ENCODE results near the gene TRA2A. TPM values are rescaled to one million over a fixed set of nuclear protein-coding genes. Genes with fewer than 3 reads are reported as not detected.
"Not testable (repeated sequence)": the region's sequence is repeated elsewhere in the genome, so short reads cannot be mapped to it uniquely, and the experiment has no call there.

Gene TRA2A
- total and polyA plus RNA-seq, 4 donors: 36.3 to 98.7 (median 65.7) TPM

GRCh38 chr7:23524473-23524872 is 7.3 kb downstream of the TRA2A start:
- DNase-seq (no peak), ATAC-seq (ENCODE audit: low FRiP score) (no peak)
- WGBS, 2 donors: 97 to 99% methylated on average over 7 of the region's 7 CpGs
- H3K27me3 ChIP-seq (ENCODE audit: control insufficient read depth in 1 of 2, insufficient read depth in 2 of 2, low read length in 1 of 2): no peaks in the 10 kb centered on the region
- no peaks in the 10 kb centered on the region for H3K9me3 ChIP-seq (ENCODE audit: control insufficient read depth, low read length)
- intact Hi-C loops (cut with DNase I): no loop called here
- no peak overlapping the region for H3K27ac ChIP-seq (ENCODE audit: low read depth in 1 of 2, low read length in 2 of 2)
- peaks cover 0 to 1% of the 10 kb centered on the region in 2 donors for H3K36me3 ChIP-seq (ENCODE audit: control insufficient read depth in 1 of 2, insufficient read depth in 2 of 2, low read length in 1 of 2)
- no peak overlapping the region for H3K4me3 ChIP-seq (ENCODE audit: low read length in 2 of 2)
- H3K4me1 ChIP-seq (ENCODE audit: control insufficient read depth in 1 of 2, insufficient read depth in 2 of 2, low read length in 2 of 2): peaks cover 0 to 4% of the 10 kb centered on the region in 2 donors

- H3K4me1 ChIP-seq (ENCODE audit: control insufficient read depth in 1 of 2, insufficient read depth in 2 of 2, low read length in 2 of 2): peaks cover 0 to 4% of the 10 kb centered on the region in 2 donors
- intact Hi-C loops (cut with DNase I): no loop called here
- no peak overlapping the region for H3K4me3 ChIP-seq (ENCODE audit: low read length in 2 of 2)
- no peak for DNase-seq
- no peak for ATAC-seq (ENCODE audit: low FRiP score)
- H3K36me3 ChIP-seq (ENCODE audit: control insufficient read depth in 1 of 2, insufficient read depth in 2 of 2, low read length in 1 of 2): peaks cover 0 to 1% of the 10 kb centered on the region in 2 donors
- H3K27me3 ChIP-seq (ENCODE audit: control insufficient read depth in 1 of 2, insufficient read depth in 2 of 2, low read length in 1 of 2): no peaks in the 10 kb centered on the region
- WGBS, 2 donors: 62 to 72% methylated on average over 2 of the region's 2 CpGs
- H3K27ac ChIP-seq (ENCODE audit: low read depth in 1 of 2, low read length in 2 of 2): no peak overlapping the region
- H3K9me3 ChIP-seq (ENCODE audit: control insufficient read depth, low read length): no peaks in the 10 kb centered on the region
Observed at GRCh38 chr7:23523486-23524075, 8.2 kb downstream of the TRA2A start.

- Histone ChIP-seq H3K4me3 (ENCODE audit: low read length in 2 of 2) (no peak overlapping the region), H3K4me1 (ENCODE audit: control insufficient read depth in 1 of 2, insufficient read depth in 2 of 2, low read length in 2 of 2) (peaks cover 0 to 4% of the 10 kb centered on the region in 2 donors), H3K9me3 (ENCODE audit: control insufficient read depth, low read length) (no peaks in the 10 kb centered on the region), H3K27me3 (ENCODE audit: control insufficient read depth in 1 of 2, insufficient read depth in 2 of 2, low read length in 1 of 2) (no peaks in the 10 kb centered on the region), H3K27ac (ENCODE audit: low read depth in 1 of 2, low read length in 2 of 2) (no peak overlapping the region), H3K36me3 (ENCODE audit: control insufficient read depth in 1 of 2, insufficient read depth in 2 of 2, low read length in 1 of 2) (peaks cover 1 to 2% of the 10 kb centered on the region in 2 donors)
- intact Hi-C loops (cut with DNase I): no loop called here
- no peak for DNase-seq
- no peak for ATAC-seq (ENCODE audit: low FRiP score)
- 92% methylated on average over 7 of the region's 7 CpGs for WGBS, 2 donors
Observed at GRCh38 chr7:23520582-23520981, 11.2 kb downstream of the TRA2A start.

- DNase-seq (no peak), ATAC-seq (ENCODE audit: low FRiP score) (no peak)
- H3K27ac ChIP-seq (ENCODE audit: low read depth in 1 of 2, low read length in 2 of 2): no peak overlapping the region
- H3K9me3 ChIP-seq (ENCODE audit: control insufficient read depth, low read length): no peaks in the 10 kb centered on the region
- no peaks in the 10 kb centered on the region for H3K27me3 ChIP-seq (ENCODE audit: control insufficient read depth in 1 of 2, insufficient read depth in 2 of 2, low read length in 1 of 2)
- WGBS, 2 donors: 94% methylated on average over 2 of the region's 2 CpGs
- H3K36me3 ChIP-seq (ENCODE audit: control insufficient read depth in 1 of 2, insufficient read depth in 2 of 2, low read length in 1 of 2): peaks cover 3 to 9% of the 10 kb centered on the region in 2 donors
- intact Hi-C loops (cut with DNase I): no loop called here
- H3K4me1 ChIP-seq (ENCODE audit: control insufficient read depth in 1 of 2, insufficient read depth in 2 of 2, low read length in 2 of 2): no peaks in the 10 kb centered on the region
- H3K4me3 ChIP-seq (ENCODE audit: low read length in 2 of 2): no peak overlapping the region
Observed at GRCh38 chr7:23514755-23515154, 17.0 kb downstream of the TRA2A start.

- intact Hi-C loops (cut with DNase I); DNase-seq; H3K9me3 ChIP-seq (ENCODE audit: control insufficient read depth, low read length); H3K27me3 ChIP-seq (ENCODE audit: control insufficient read depth in 1 of 2, insufficient read depth in 2 of 2, low read length in 1 of 2); H3K36me3 ChIP-seq (ENCODE audit: control insufficient read depth in 1 of 2, insufficient read depth in 2 of 2, low read length in 1 of 2); H3K4me1 ChIP-seq (ENCODE audit: control insufficient read depth in 1 of 2, insufficient read depth in 2 of 2, low read length in 2 of 2); ATAC-seq (ENCODE audit: low FRiP score); H3K4me3 ChIP-seq (ENCODE audit: low read length in 2 of 2); H3K27ac ChIP-seq (ENCODE audit: low read depth in 1 of 2, low read length in 2 of 2): not testable (repeated sequence)
- WGBS, 2 donors: 83 to 86% methylated on average over 6 of the region's 6 CpGs
Observed at GRCh38 chr7:23513746-23514145, 18.0 kb downstream of the TRA2A start.

- H3K27ac ChIP-seq (ENCODE audit: low read depth in 1 of 2, low read length in 2 of 2): no peak overlapping the region
- H3K4me3 ChIP-seq (ENCODE audit: low read length in 2 of 2): no peak overlapping the region
- ATAC-seq (ENCODE audit: low FRiP score) (no peak), DNase-seq (no peak)
- 84 to 91% methylated on average over 9 of the region's 9 CpGs for WGBS, 2 donors
- no peaks in the 10 kb centered on the region for H3K4me1 ChIP-seq (ENCODE audit: control insufficient read depth in 1 of 2, insufficient read depth in 2 of 2, low read length in 2 of 2)
- H3K27me3 ChIP-seq (ENCODE audit: control insufficient read depth in 1 of 2, insufficient read depth in 2 of 2, low read length in 1 of 2): no peaks in the 10 kb centered on the region
- peaks cover 2% of the 10 kb centered on the region for H3K9me3 ChIP-seq (ENCODE audit: control insufficient read depth, low read length)
- no peaks in the 10 kb centered on the region for H3K36me3 ChIP-seq (ENCODE audit: control insufficient read depth in 1 of 2, insufficient read depth in 2 of 2, low read length in 1 of 2)
- intact Hi-C loops (cut with DNase I): no loop called here
Observed at GRCh38 chr7:23494009-23494408, 37.8 kb downstream of the TRA2A start.

GRCh38 chr7:23491502-23491901 is 40.3 kb downstream of the TRA2A start:
- ATAC-seq (ENCODE audit: low FRiP score) (no peak), DNase-seq (no peak)
- WGBS, 2 donors: 62 to 67% methylated on average over 2 to 3 of the region's 3 CpGs

GRCh38 chr7:23490357-23491135 is 41.2 kb downstream of the TRA2A start:
- intact Hi-C loops (cut with DNase I): no loop called here
- H3K27me3 ChIP-seq (ENCODE audit: control insufficient read depth in 1 of 2, insufficient read depth in 2 of 2, low read length in 1 of 2): no peaks in the 10 kb centered on the region
- 48% methylated on average over 53 to 56 of the region's 56 CpGs for WGBS, 2 donors
- peak overlapping the region in 1 of 2 donors; percentile 34 for H3K27ac ChIP-seq (ENCODE audit: low read depth in 1 of 2, low read length in 2 of 2)
- peaks cover 2% of the 10 kb centered on the region for H3K9me3 ChIP-seq (ENCODE audit: control insufficient read depth, low read length)
- H3K36me3 ChIP-seq (ENCODE audit: control insufficient read depth in 1 of 2, insufficient read depth in 2 of 2, low read length in 1 of 2): no peaks in the 10 kb centered on the region
- ATAC-seq (ENCODE audit: low FRiP score): peak; percentile 87
- peak overlapping the region; percentile 28 to 82 for H3K4me3 ChIP-seq (ENCODE audit: low read length in 2 of 2)
- H3K4me1 ChIP-seq (ENCODE audit: control insufficient read depth in 1 of 2, insufficient read depth in 2 of 2, low read length in 2 of 2): no peaks in the 10 kb centered on the region
- DNase-seq: peak; percentile 68 to 83

More at GRCh38 chr7:23491502-23491901, 40.3 kb downstream of the TRA2A start:
- Histone ChIP-seq H3K27ac (ENCODE audit: low read depth in 1 of 2, low read length in 2 of 2) (no peak overlapping the region), H3K4me1 (ENCODE audit: control insufficient read depth in 1 of 2, insufficient read depth in 2 of 2, low read length in 2 of 2) (no peaks in the 10 kb centered on the region), H3K4me3 (ENCODE audit: low read length in 2 of 2) (no peak overlapping the region), H3K27me3 (ENCODE audit: control insufficient read depth in 1 of 2, insufficient read depth in 2 of 2, low read length in 1 of 2) (no peaks in the 10 kb centered on the region), H3K9me3 (ENCODE audit: control insufficient read depth, low read length) (peaks cover 2% of the 10 kb centered on the region), H3K36me3 (ENCODE audit: control insufficient read depth in 1 of 2, insufficient read depth in 2 of 2, low read length in 1 of 2) (no peaks in the 10 kb centered on the region)
- intact Hi-C loops (cut with DNase I): no loop called here

- H3K4me1 ChIP-seq (ENCODE audit: control insufficient read depth in 1 of 2, insufficient read depth in 2 of 2, low read length in 2 of 2); H3K36me3 ChIP-seq (ENCODE audit: control insufficient read depth in 1 of 2, insufficient read depth in 2 of 2, low read length in 1 of 2); H3K27ac ChIP-seq (ENCODE audit: low read depth in 1 of 2, low read length in 2 of 2); DNase-seq; intact Hi-C loops (cut with DNase I); H3K27me3 ChIP-seq (ENCODE audit: control insufficient read depth in 1 of 2, insufficient read depth in 2 of 2, low read length in 1 of 2); ATAC-seq (ENCODE audit: low FRiP score); H3K9me3 ChIP-seq (ENCODE audit: control insufficient read depth, low read length); H3K4me3 ChIP-seq (ENCODE audit: low read length in 2 of 2): not testable (repeated sequence)
- 95 to 96% methylated on average over 13 of the region's 13 CpGs for WGBS, 2 donors
Observed at GRCh38 chr7:23488714-23489113, 43.1 kb downstream of the TRA2A start.
